IgD-negative memory B cell (primary cell): Measurements from ENCODE around the gene BTC. TPM values are rescaled to one million over a fixed set of nuclear protein-coding genes. Genes with fewer than 3 reads are reported as not detected.
"Not testable (repeated sequence)": the region's sequence is repeated elsewhere in the genome, so short reads cannot be mapped to it uniquely, and the experiment has no call there.

ENCODE experiments used
- H3K27ac Mint-ChIP-seq, 3 donors: one replicate each; pipeline ENCODE4 v1.8.0; 2020 to 2022; ENCODE audit warnings: mild to moderate bottlenecking in 3 of 3, mixed read lengths in 3 of 3, moderate library complexity in 1 of 3
- H3K27me3 Mint-ChIP-seq: one replicate; pipeline ENCODE4 v1.8.0; 2021; ENCODE audit warnings: mixed read lengths
- H3K36me3 Mint-ChIP-seq: one replicate; pipeline ENCODE4 v1.8.0; 2020; ENCODE audit warnings: mild to moderate bottlenecking, mixed read lengths
- H3K4me1 Mint-ChIP-seq, 3 donors: one replicate each; pipeline ENCODE4 v1.8.0; 2020 to 2022; ENCODE audit warnings: mixed read lengths in 3 of 3, mild to moderate bottlenecking in 1 of 3
- H3K4me3 Mint-ChIP-seq, 4 donors: one replicate each; pipeline ENCODE4 v1.8.0; 2020 to 2022; ENCODE audit warnings: mild to moderate bottlenecking in 4 of 4, mixed read lengths in 4 of 4, moderate library complexity in 3 of 4
- H3K9me3 Mint-ChIP-seq, 3 donors: one replicate each; pipeline ENCODE4 v1.8.0; 2020 to 2021; ENCODE audit warnings: mixed read lengths in 3 of 3, mild to moderate bottlenecking in 1 of 3
- polyA plus RNA-seq: library from polyadenylated mRNA; unstranded; fragments of 300-500 nt; fragmentation: Illumina TruSeq; gene quantifications from one replicate; pipeline ENCODE4 v1.2.3, GENCODE V29; 2021

BTC gene
- polyA plus RNA-seq, 1 donor from 2014 or later, result not detected

- H3K27me3 Mint-ChIP-seq, result no peaks in the 10 kb centered on the region
- H3K4me3 Mint-ChIP-seq, result no peak overlapping the region
- H3K4me1 Mint-ChIP-seq, result no peaks in the 10 kb centered on the region
- no peaks in the 10 kb centered on the region for H3K36me3 Mint-ChIP-seq
- H3K27ac Mint-ChIP-seq, result no peak overlapping the region
- no peaks in the 10 kb centered on the region for H3K9me3 Mint-ChIP-seq
These were observed 59.3 kb downstream of the BTC start for GRCh38 chr4:74734995-74735394.

GRCh38 chr4:74733756-74734155 lies 60.6 kb downstream of the BTC start:
- no peaks in the 10 kb centered on the region for H3K4me1 Mint-ChIP-seq
- no peak overlapping the region for H3K4me3 Mint-ChIP-seq
- H3K9me3 Mint-ChIP-seq, result no peaks in the 10 kb centered on the region
- no peaks in the 10 kb centered on the region for H3K27me3 Mint-ChIP-seq
- H3K36me3 Mint-ChIP-seq, result no peaks in the 10 kb centered on the region
- H3K27ac Mint-ChIP-seq, result no peak overlapping the region

- no peak overlapping the region for H3K27ac Mint-ChIP-seq
- no peaks in the 10 kb centered on the region for H3K4me1 Mint-ChIP-seq
- H3K9me3 Mint-ChIP-seq, result peaks cover 0 to 6% (median 3%) of the 10 kb centered on the region in 3 donors
- H3K4me3 Mint-ChIP-seq, result no peak overlapping the region
- peaks cover 3% of the 10 kb centered on the region for H3K27me3 Mint-ChIP-seq
- H3K36me3 Mint-ChIP-seq, result no peaks in the 10 kb centered on the region
These were observed 69.3 kb downstream of the BTC start for GRCh38 chr4:74724979-74725378.

DNA sequence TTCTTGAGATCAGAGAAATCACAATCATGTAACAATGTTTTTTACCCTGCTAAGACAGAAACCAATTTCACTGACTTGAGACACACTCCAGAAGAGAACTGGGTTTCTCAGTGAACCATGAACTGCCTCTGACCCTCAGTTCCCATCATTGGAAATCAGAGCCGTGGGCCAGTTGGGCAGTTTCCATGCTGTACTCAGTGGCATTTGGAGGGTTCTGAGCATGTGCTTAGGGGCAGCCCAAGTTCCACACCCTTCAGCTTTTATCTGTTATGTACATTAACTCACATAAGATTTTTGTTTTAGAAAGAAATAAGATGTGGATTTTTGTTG lies 77.9 kb downstream of the BTC start:
- Mint-ChIP-seq H3K4me1 (peaks cover 6 to 11% (median 8%) of the 10 kb centered on the region in 3 donors), H3K4me3 (no peak overlapping the region), H3K27ac (no peak overlapping the region), H3K36me3 (no peaks in the 10 kb centered on the region), H3K27me3 (peaks cover 1% of the 10 kb centered on the region), H3K9me3 (peaks cover 2 to 10% (median 5%) of the 10 kb centered on the region in 3 donors)

- H3K4me3 Mint-ChIP-seq, result peak overlapping the region in 1 of 4 donors; percentile 63
- peaks cover 2 to 10% (median 6%) of the 10 kb centered on the region in 3 donors for H3K9me3 Mint-ChIP-seq
These were observed 78.5 kb downstream of the BTC start for GRCh38 chr4:74715706-74716435.

DNA sequence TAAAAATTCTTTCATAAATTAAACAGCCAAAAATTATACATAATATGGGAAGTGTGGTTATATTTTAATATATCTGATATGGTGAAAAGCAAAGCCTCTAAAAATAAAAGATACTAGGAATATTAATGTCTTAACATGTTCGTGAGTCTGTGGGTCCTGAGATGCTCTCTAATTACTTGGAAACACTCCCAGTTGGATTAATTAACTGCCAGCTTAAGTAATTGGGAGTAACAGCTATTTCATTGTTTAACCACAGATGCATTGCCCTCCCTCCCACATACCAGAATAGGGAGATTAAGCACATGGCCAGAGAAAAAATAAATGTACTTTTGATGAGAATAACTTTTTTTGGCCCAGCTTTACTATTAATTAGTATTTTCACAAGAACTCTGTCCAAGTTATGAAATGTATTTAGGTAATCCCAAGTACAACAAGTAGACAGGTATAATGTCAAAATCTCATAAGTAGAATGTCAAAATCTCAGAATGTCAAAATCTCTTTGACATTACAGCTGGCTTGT lies 79.7 kb downstream of the BTC start:
- Mint-ChIP-seq H3K27ac (no peak overlapping the region), H3K27me3 (peaks cover 2% of the 10 kb centered on the region), H3K4me3 (no peak overlapping the region), H3K9me3 (peaks cover 4 to 10% (median 7%) of the 10 kb centered on the region in 3 donors), H3K36me3 (no peaks in the 10 kb centered on the region), H3K4me1 (peaks cover 6 to 11% (median 8%) of the 10 kb centered on the region in 3 donors)

More at GRCh38 chr4:74715706-74716435, 78.5 kb downstream of the BTC start:
- H3K27ac Mint-ChIP-seq, result peak overlapping the region in 1 of 3 donors; percentile 41
- H3K36me3 Mint-ChIP-seq, result no peaks in the 10 kb centered on the region
- H3K27me3 Mint-ChIP-seq, result peaks cover 1% of the 10 kb centered on the region
- H3K4me1 Mint-ChIP-seq, result peaks cover 6 to 11% (median 8%) of the 10 kb centered on the region in 3 donors

GRCh38 chr4:74708135-74708534 lies 86.2 kb downstream of the BTC start:
- not testable (repeated sequence) for H3K36me3 Mint-ChIP-seq, H3K27ac Mint-ChIP-seq, H3K27me3 Mint-ChIP-seq, H3K4me3 Mint-ChIP-seq, H3K4me1 Mint-ChIP-seq
- H3K9me3 Mint-ChIP-seq, result peaks cover 7 to 14% (median 12%) of the 10 kb centered on the region in 3 donors

Other genes with a start within 250 kb of the BTC start
- 37.0 TPM for gene PARM1, start 138.6 kb upstream of the BTC start, polyA plus RNA-seq